ENCODE data around the gene FBRSL1.
"Not testable (repeated sequence)": the region's sequence is repeated elsewhere in the genome, so short reads cannot be mapped to it uniquely, and the experiment has no call there.

FBRSL1 gene

GRCh38 chr12:132489602-132490266 lies at the start of gene FBRSL1:
FBRSL1 (plus strand) TSS chr12:132490151.
- peak; percentile 11 for DNase-seq

GRCh38 chr12:132440420-132440819 lies 49.5 kb upstream of the FBRSL1 start:
- DNase-seq = not testable (repeated sequence)

GRCh38 chr12:132441871-132442863 lies 47.8 kb upstream of the FBRSL1 start:
- no peak for DNase-seq

GRCh38 chr12:132443091-132443490 lies 46.9 kb upstream of the FBRSL1 start:
- no peak for DNase-seq

DNA sequence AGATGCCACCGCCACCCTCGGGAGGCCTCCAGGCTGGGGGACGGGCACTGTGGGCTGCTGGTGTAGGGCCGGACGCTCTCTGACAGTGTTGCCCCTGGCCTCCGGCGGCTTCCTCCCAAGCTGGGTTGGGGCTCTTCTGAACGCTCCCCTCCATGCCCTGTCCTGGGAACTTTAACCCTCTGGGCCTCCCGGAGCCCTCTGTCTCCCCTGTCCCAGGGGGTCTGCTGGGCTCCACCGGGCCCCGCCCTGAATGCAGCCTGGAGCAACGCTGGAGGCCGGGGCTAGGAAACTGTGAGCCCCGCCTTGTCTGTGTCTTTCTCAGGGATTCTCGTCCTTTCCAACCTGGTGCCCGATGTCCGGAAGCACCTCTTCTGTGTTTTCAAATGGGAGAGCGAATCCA lies 45.7 kb upstream of the FBRSL1 start:
- no peak for DNase-seq

DNA sequence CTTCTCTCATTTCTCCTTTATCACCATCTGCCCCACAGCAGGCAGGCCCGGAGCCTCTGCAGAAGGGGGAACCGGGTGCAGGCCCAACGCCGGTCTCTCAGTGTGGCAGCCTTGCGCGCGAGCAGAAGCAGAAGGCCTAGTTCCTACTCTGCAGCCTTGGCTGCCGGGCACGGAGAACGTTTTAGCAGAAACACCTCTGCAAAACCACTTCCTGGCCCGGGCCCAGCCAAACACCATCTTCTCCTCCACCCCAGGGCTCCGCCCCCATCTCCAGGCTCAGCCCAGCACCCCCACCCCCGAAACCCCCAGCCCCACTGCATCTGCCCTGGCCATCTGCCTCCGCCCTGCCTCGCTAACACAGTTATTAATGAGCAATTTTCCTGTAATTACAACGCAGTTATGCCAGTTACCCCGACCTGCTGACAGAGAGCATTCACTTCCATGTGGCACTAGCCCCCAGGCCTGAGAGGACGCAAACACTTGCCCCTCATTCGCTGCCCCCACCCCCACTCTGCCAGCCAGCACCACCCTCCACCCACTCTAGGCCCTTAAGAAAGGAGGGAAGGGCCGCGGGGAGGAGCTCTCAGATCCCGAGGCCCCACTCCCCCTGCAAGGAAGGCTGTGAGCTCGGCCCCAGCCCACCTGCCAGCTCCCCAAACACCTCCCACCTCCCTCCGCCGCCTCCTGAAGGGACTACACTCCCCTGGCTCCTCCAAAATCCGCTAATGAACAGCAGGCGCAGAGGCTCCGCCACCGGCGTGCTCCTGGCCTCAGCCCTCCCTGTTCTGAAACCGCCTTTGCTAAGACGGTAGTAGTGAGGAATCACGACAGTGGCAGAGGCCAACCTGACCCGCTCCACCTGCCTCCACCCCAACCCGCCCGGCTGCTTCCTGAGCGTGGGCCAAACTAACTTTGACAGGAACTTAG lies 44.7 kb upstream of the FBRSL1 start:
- DNase-seq = peak; percentile 39

DNA sequence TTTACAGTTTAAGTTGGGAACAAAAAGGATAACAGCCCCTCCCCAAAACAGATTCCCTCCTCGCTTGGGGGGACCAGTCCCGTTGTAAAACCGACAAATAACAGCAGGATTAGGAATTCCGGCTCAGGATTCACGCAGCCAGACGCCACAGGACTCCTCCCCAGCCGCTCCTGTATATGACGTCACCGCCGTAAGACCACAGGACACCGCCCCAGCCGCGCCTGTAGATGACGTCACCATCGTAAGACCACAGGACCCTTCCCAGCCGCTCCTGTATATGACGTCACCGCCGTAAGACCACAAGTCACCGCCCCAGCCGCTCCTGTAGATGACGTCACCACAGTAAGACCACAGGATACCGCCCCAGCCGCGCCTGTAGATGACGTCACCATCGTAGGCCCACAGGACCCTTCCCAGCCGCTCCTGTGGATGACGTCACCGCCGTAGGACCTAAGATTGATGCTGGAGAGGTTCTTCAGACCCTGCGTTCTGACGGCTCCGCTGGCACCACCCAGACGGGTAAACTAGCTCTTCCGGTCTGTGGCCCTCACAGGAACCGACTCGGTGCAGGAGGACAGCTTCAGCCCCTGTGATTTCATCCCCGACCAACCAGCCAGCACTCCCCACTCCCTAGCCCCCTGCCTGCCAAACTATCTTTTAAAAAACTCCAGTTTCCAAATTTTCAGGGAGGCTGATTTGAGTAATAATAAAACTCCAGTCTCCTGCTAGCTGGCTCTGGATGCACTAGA lies 43.9 kb upstream of the FBRSL1 start:
- DNase-seq = peak; percentile 73

- DNase-seq = no peak
These were observed 43.2 kb upstream of the FBRSL1 start for GRCh38 chr12:132446633-132447326.

DNA sequence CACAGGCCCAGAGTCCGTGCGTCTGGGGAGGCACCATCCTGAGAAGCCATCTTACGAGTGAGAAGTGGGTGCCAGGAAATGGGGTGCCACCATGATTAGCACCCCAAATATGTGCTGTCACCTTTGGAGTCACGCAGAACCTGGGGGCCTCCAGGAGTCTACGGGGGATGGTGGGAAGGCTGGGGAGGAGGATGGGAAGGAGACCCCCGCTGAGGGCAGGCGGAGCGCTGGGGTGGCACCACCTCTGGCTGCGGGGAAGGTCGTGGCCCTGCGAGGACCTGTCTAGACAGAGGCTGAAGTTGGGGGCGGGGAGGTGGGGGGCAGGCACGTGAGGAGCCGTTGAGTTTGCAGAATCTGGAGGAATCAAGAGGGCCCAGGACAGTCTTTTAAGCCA lies 42.6 kb upstream of the FBRSL1 start:
- DNase-seq = no peak

DNA sequence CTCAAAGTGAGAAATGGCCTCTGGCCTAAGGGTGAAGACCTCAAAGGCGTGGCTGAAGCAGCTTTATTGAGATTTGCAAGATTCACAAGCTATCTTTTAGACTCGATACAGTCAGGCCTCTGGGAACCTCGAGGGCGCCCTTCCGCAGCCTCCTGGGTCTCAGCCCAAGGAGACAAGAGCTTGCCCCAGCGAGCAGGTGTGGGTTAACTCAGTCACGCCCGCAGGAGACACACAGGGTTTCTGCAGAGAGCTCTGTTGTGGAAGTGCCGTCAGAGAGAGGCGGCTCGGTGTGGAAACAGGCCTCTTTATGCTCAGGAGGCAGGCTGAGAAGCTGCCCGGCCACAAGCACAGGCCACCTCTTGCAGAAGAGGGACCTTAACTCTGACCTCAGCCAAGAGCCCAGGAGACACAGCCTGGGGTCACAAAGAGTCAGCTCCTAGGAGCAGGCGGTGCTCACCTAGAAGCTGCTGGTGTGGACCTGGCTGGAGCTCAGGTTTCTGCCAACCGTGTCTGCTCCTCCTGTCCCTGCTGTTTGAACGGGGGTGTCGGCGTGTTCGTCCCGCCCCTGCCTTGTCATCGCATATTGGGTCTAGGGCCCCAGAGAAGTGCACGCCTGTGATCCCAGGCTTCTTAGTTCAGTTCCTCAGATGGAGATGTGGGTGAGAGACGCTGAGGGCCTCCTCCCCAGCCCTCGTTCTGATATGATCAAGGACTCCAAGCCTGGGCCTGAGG lies 42.1 kb upstream of the FBRSL1 start:
- DNase-seq = no peak

GRCh38 chr12:132448463-132448820 lies 41.5 kb upstream of the FBRSL1 start:
- no peak for DNase-seq

DNA sequence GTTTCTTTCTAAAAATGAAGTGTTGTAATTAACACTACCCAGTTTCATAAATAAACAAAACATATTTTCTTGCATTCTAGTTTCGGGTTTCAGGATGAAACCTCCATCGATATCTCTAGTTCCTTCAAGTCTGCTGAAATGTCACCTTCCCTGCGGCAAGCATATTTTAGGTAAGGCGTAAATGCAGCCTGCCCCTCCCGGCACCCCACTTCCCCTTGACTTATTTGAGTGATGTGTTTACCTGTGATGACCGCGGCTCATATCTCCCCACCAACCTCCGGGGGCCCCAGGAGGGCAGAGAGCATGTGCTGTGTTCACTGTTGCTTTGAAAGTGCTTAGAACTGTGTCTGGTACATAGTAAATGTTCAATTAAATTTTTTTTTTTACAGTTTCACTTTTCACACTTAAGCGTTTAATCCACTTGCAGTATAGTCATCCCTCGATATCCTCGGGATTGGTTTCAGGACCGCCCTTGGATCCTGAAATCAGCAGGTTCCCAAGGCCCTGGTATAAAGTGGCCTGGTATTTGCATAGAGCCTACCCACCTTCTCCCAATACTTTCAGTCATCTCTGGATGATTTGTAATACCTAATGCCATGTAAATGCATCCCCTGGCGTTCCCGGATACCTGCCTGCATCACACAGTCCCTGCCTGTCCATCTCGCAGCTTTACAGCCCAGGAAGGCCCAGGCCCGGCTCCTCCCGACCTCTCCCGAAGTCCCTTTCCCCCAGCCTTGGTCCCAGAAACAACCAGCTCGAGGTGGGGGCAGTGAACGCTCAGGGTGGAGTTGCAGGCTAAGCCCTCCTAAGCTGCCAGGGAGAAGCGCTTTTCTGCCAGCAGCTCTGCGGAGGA lies 40.2 kb upstream of the FBRSL1 start:
- no peak for DNase-seq

- no peak for DNase-seq
These were observed 39.4 kb upstream of the FBRSL1 start for GRCh38 chr12:132450418-132451171.

GRCh38 chr12:132451172-132451835 lies 38.6 kb upstream of the FBRSL1 start:
- DNase-seq = no peak

DNA sequence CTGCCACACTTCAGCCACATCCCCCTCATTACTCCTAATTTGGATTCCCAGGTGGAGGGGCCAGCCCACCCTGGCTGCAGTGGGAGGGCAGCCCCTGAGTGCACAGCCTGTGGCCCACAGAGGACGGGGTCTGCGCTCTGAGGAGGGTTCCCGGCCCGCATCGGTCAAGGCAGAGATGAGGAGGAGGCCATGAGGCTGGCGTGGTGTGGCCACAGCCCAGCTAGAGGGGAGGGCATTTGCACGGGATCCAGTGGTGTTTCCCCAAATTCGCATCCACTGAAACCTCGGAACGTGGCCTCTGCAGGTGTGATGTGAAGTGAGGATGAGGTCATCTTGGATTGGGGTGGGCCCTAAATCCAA lies 38.1 kb upstream of the FBRSL1 start:
- DNase-seq = no peak

DNA sequence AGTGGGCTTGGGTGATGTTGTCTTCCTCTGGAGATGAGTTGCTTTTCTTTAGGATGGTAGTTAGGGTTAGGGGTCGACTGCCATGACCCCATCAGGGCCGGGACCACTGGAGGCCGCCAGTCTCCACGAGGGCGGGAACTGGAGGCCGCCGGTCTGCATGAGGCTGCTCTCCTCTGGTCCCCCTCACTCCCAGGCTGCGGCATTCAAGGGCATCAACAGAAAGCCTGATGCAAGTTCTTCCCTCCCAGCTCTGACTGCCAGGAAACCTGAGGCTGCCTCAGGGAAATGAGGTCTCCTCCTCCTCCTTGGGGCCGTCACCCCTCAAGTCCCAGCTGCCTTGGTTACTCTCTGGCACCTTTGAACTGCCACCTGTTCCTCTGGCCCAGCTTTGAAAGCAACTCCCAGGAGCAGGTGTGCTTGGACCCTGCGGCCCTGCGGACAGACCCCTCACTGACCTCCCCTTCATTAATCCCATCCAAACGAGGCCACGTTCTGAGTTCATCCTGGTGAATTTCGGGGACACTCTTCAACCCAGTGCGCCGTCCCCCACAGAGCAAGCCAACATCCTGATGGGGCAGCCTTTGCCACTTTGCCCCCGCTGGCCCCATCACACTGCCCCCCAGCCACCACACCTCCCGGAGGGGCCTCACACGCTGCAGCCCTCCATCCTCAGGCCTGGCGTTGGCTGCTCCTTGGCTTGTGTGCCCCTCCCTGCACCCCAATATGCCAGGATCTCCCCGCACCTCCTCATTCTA lies 37.2 kb upstream of the FBRSL1 start:
- no peak for DNase-seq

GRCh38 chr12:132453361-132454192 lies 36.4 kb upstream of the FBRSL1 start:
- DNase-seq = no peak
